SK-N-MC (cell line): Measurements from ENCODE around the gene SPAG6.
"Not testable (repeated sequence)": the region's sequence is repeated elsewhere in the genome, so short reads cannot be mapped to it uniquely, and the experiment has no call there.

Experiments
- DNase-seq: peaks from one replicate; pipeline ENCODE4 v3.0.0-alpha.2; 2011; ENCODE audit warnings: low read depth, low spot score
- H3K27ac ChIP-seq: fragments of 200-600 bp; sonication (generic); 2 replicates; pipeline ENCODE4 v1.5.1; 2016; ENCODE audit warnings: mixed run types
- H3K36me3 ChIP-seq: fragments of 200-600 bp; sonication (generic); 2 replicates; pipeline ENCODE4 v1.6.1; 2017; ENCODE audit warnings: antibody characterized with exemption, low read length, mixed read lengths; ENCODE audit not compliant: insufficient read depth
- H3K4me3 ChIP-seq: fragments of 200-600 bp; sonication (generic); 2 replicates; pipeline ENCODE4 v1.5.1; 2016
- H3K9ac ChIP-seq: fragments of 200-600 bp; sonication (generic); 2 replicates; pipeline ENCODE4 v1.8.0; 2017; ENCODE audit warnings: mixed run types, mixed read lengths; ENCODE audit not compliant: insufficient read length
- H3K9me3 ChIP-seq: fragments of 200-600 bp; sonication (generic); 2 replicates; pipeline ENCODE4 v1.6.1; 2017; ENCODE audit warnings: low read depth, mild to moderate bottlenecking, antibody characterized with exemption, low read length, moderate library complexity, mixed read lengths
- EZH2 ChIP-seq: fragments of 200-600 bp; sonication (generic); IDR thresholded peaks from one replicate; pipeline ENCODE4 v1.6.1; 2017; ENCODE audit warnings: antibody characterized with exemption
- FOXP2 ChIP-seq: optimal IDR thresholded peaks from 2 replicates; pipeline ENCODE3; 2011; ENCODE audit warnings: mild to moderate bottlenecking, moderate library complexity; ENCODE audit not compliant: insufficient read depth; ENCODE audit errors: extremely low read length, control extremely low read depth
- POLR2AphosphoS5 ChIP-seq: IDR thresholded peaks from 2 replicates; pipeline ENCODE4 v1.6.1; 2012; ENCODE audit warnings: mild to moderate bottlenecking, low read depth, low read length, borderline replicate concordance

SPAG6 gene

DNA sequence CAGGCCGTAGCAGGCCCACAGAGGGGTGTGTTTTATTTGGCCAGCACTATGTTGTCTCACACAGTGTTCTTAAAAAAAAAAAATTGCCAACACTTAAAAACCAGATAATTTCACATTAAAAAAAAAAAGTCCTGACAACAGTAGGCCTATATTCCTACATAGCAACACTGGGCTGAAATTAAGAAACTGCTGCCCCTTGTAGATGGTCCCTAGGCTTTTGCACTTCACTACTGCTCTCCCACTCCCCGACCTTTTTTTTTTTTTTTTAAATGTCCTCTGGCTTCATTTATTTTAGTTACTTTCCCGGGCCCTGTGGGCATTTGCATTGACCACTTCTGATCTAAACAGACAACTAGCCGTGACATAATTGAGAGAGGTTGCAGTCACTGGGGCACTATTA is 36.0 kb downstream of the SPAG6 start:
- no peaks in the 10 kb centered on the region for H3K9me3 ChIP-seq
- TF ChIP-seq FOXP2 (no peak), POLR2AphosphoS5 (no peak), EZH2 (no peak)
- H3K27ac ChIP-seq, result no peak overlapping the region
- H3K4me3 ChIP-seq, result no peak overlapping the region
- H3K9ac ChIP-seq, result no peak overlapping the region
- no peaks in the 10 kb centered on the region for H3K36me3 ChIP-seq
- no peak for DNase-seq

GRCh38 chr10:22386503-22386902 is 41.2 kb downstream of the SPAG6 start:
- H3K9ac ChIP-seq, result no peak overlapping the region
- no peak for TF ChIP-seq FOXP2
- no peak for TF ChIP-seq EZH2
- TF ChIP-seq POLR2AphosphoS5, result no peak
- no peak overlapping the region for H3K27ac ChIP-seq
- no peaks in the 10 kb centered on the region for H3K36me3 ChIP-seq
- H3K9me3 ChIP-seq, result no peaks in the 10 kb centered on the region
- no peak overlapping the region for H3K4me3 ChIP-seq
- DNase-seq, result no peak

- no peak for DNase-seq
- Histone ChIP-seq H3K9ac (no peak overlapping the region), H3K9me3 (no peaks in the 10 kb centered on the region), H3K36me3 (no peaks in the 10 kb centered on the region), H3K4me3 (no peak overlapping the region), H3K27ac (no peak overlapping the region)
- no peak for TF ChIP-seq POLR2AphosphoS5
- TF ChIP-seq EZH2, result no peak
- TF ChIP-seq FOXP2, result no peak
Measured at GRCh38 chr10:22389856-22390589, 44.7 kb downstream of the SPAG6 start.

- H3K36me3 ChIP-seq, result no peaks in the 10 kb centered on the region
- H3K9me3 ChIP-seq, result no peaks in the 10 kb centered on the region
- TF ChIP-seq FOXP2 (no peak), EZH2 (no peak), POLR2AphosphoS5 (no peak)
- H3K27ac ChIP-seq, result no peak overlapping the region
- H3K9ac ChIP-seq, result no peak overlapping the region
- no peak overlapping the region for H3K4me3 ChIP-seq
- DNase-seq, result no peak
Measured at GRCh38 chr10:22391600-22391999, 46.3 kb downstream of the SPAG6 start.

GRCh38 chr10:22396195-22396594 is 50.9 kb downstream of the SPAG6 start:
- H3K36me3 ChIP-seq, H3K9me3 ChIP-seq, DNase-seq, H3K4me3 ChIP-seq, H3K9ac ChIP-seq, H3K27ac ChIP-seq: not testable (repeated sequence)

DNA sequence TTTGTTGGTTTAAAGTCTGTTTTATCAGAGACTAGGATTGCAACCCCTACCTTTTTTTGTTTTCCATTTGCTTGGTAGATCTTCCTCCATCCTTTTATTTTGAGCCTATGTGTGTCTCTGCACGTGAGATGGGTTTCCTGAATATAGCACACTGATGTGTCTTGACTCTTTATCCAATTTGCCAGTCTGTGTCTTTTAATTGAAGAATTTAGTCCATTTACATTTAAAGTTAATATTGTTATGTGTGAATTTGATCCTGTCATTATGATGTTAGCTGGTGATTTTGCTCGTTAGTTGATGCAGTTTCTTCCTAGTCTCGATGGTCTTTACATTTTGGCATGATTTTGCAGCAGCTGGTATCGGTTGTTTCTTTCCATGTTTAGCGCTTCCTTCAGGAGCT is 61.6 kb downstream of the SPAG6 start:
- not testable (repeated sequence) for H3K36me3 ChIP-seq, H3K27ac ChIP-seq

GRCh38 chr10:22410394-22410793 is 65.1 kb downstream of the SPAG6 start:
- Histone ChIP-seq H3K27ac (no peak overlapping the region), H3K9ac (no peak overlapping the region), H3K9me3 (no peaks in the 10 kb centered on the region), H3K36me3 (no peaks in the 10 kb centered on the region), H3K4me3 (no peak overlapping the region)
- TF ChIP-seq FOXP2 (no peak), EZH2 (no peak), POLR2AphosphoS5 (no peak)
- no peak for DNase-seq

More for the DNA sequence above, 61.6 kb downstream of the SPAG6 start:
- H3K9ac ChIP-seq, H3K4me3 ChIP-seq, H3K9me3 ChIP-seq, DNase-seq: not testable (repeated sequence)

DNA sequence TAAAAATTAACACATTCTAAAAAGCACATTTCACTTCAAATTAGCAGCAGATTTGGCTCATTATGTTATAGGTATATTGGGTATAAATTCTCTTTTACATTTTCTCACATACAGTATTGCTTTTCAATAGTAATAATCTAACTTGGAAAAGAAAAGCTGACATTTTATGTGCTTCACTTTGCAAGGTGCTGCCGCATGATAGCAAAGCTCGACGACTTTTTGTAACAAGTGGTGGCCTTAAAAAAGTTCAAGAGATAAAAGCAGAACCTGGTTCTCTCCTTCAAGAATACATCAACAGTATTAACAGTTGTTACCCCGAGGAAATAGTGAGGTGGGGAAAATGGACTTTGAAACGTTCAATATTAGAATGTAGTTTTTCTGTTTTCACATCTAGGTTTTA is 65.5 kb downstream of the SPAG6 start:
- Histone ChIP-seq H3K36me3 (no peaks in the 10 kb centered on the region), H3K4me3 (no peak overlapping the region), H3K27ac (no peak overlapping the region), H3K9ac (no peak overlapping the region), H3K9me3 (no peaks in the 10 kb centered on the region)
- no peak for DNase-seq
- TF ChIP-seq POLR2AphosphoS5 (no peak), EZH2 (no peak), FOXP2 (no peak)

DNA sequence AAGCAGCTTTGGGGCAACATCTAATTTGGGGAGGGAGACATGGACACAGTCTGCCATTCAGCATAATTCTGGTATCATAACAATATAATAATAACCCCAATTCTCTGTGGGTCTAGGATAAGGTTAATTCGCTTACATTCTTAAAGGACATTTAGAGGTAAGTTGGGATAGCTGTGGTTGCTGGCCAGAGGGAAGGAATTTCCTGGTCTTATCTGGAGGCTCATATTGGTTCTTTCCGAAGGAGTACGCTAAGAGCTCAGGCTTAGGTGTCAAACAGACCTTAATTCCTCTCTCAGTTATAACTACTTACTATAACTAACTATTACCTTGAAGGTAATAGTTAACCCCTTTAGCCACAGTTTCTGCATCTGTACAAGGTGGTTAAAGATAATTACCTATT is 68.8 kb downstream of the SPAG6 start:
- no peak overlapping the region for H3K27ac ChIP-seq
- no peak for TF ChIP-seq EZH2
- no peak for TF ChIP-seq POLR2AphosphoS5
- TF ChIP-seq FOXP2, result no peak
- no peak for DNase-seq
- no peaks in the 10 kb centered on the region for H3K9me3 ChIP-seq
- no peaks in the 10 kb centered on the region for H3K36me3 ChIP-seq
- H3K4me3 ChIP-seq, result no peak overlapping the region
- no peak overlapping the region for H3K9ac ChIP-seq
